CD4-positive, alpha-beta T cell treated with Interleukin-2 at 100 ng/mL for 4 hours (primary cell): ENCODE data around the gene PSORS1C2.

Experiments used
- DNase-seq: peaks from one replicate; pipeline ENCODE4 v3.0.0-alpha.2; 2020; ENCODE audit warnings: low spot score

PSORS1C2 gene

DNA sequence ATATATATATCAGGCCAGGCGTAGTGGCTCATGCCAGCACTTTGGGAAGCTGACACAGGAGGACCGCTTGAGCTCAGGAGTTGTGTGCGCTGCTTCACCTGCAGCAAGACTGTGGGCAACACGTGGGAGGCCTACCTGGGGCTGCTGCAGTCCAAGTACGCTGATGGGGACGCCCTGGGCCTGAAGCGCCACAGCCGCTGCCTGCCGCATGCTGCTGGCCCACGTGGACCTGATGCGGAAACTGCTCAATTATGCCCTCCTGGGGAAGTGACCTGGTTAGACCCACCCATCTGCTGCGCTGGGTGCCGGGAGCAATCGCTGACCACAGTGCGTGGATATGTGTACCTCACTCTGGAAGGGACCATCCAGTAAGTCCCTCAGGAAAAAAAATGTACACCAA lies 1.8 kb upstream of the PSORS1C2 start:
- no peak for DNase-seq

- DNase-seq: no peak
These were observed 733 bp upstream of the PSORS1C2 start for GRCh38 chr6:31139599-31139998.

DNA sequence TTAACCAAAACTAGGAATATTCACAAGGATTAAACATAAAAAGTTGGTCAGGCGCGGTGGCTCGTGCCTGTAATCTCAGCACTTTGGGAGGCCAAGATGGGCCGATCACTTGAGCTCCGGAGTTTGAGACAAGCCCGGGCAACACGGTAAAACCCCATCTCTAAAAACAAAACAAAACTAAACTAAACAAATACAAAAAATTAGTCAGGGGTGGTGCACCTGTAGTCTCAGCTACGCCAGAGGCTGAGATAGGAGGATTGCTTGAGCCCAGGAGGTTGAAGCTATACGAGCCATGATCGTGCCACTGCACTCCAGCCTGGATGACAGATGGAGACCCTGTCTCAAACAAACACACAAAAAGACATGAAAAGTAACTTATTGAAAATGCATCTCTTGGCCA lies 3.2 kb downstream of the PSORS1C2 start:
- no peak for DNase-seq

GRCh38 chr6:31132806-31133205 lies 6.1 kb downstream of the PSORS1C2 start:
- DNase-seq: no peak

- DNase-seq: no peak
These were observed 7.3 kb downstream of the PSORS1C2 start for GRCh38 chr6:31131595-31131994.

DNA sequence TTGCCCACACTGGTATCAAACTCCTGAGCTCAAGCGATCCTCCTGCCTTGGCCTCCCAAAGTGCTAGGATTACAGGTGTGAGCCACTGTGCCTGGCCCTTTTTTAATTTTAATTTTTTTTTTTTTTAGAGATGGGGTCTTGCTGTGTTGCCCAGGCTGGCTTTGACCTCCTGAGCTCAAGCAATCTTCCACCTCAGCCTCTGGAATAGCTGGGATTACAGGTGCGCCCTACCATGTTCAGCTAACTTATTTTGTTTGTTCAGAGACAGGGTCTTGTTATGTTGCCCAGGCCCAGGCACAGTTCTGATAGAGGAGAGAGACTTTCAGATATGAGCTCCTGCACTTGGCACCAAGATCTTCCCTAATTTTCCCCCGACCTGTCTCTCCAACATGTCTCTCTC lies 8.1 kb downstream of the PSORS1C2 start:
- no peak for DNase-seq

DNA sequence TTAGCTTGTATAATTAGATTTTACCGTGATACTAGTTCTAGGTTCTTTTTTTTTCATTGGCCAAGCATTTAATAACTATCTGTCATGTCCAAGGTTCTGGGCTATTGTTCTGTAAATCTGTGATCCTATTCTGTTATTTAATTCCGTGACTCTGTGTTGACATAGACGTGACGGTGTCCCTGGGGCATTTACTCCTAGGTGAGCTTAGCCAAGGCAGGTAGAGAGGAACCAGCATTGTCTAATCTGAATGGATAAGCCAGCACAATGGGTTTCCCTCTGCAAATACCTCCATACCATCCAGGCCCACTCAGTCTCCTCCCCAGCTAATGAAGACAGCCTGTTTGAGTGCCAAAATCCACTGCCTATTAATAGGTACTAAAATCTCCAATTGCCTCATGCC lies 9.7 kb downstream of the PSORS1C2 start:
- DNase-seq: no peak

- peak; percentile 77 for DNase-seq
These were observed 10.7 kb downstream of the PSORS1C2 start for GRCh38 chr6:31128093-31128676.

GRCh38 chr6:31126396-31127175 lies 12.3 kb downstream of the PSORS1C2 start:
- DNase-seq: no peak

- no peak for DNase-seq
These were observed 13.1 kb downstream of the PSORS1C2 start for GRCh38 chr6:31125586-31126363.

DNA sequence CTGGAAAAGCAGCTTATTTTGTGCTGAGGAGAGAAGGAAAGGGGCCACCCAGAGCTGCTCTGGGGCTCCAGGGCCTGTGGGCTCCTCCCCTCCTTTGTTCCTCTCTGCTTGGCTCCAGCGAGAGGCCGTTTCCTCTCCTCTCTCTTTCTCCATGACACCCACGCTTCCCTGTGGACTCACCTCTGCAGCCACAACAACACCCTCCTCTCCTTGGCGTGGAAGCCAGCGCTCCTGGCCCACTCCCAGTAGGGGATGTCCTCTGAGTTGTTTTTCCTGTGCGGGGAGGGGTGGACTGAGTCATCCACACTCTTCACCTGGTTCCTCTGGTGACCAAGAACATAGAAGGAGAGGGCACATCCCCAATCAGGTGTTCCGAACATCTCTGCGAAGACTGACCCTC lies 13.7 kb downstream of the PSORS1C2 start:
- no peak for DNase-seq

GRCh38 chr6:31122791-31123706 lies 15.8 kb downstream of the PSORS1C2 start:
- DNase-seq: no peak

GRCh38 chr6:31121131-31121790 lies 17.6 kb downstream of the PSORS1C2 start:
- no peak for DNase-seq

DNA sequence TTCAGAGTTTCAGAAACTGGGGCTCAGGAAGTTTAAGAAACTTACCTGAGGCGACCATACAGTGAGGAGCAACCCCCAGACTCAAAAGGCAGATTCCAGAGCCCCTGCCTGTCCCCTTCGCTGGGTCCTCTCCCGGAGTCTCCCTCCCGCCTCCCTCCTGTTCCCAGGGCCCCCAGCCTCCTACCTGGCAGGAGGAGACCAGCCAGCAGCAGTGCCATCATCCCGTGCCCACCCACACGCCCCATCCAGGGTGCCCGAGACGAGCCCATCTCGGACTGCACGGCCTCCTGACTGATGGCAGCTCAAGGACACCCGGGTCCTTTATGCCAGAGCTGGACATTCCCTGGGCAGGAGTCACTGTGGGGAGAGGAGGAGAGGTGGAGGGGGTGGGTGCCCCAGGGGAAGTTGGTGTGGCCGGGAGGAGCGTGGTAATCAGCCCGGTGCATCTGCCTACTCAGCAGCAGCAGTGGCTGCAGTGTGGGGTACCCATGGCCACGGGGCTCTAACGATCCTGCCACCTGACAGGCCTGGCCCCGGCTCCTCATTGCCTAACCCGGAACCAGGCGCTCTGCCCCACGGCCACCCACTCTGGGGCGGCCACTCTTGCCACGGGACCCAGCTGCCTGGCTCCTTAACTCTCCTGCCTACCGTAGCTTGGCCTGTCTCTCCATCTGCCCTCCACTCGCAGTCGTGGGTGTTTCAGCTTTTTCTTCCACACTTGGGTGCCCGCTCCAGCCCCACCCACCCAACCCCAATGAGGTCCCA lies 18.5 kb downstream of the PSORS1C2 start, which contains the start of gene CDSN:
TSS of gene CDSN (minus strand) at position 296 of the 765 bp plus-strand sequence. CDS start at position 269, 27 bp downstream.
- no peak for DNase-seq

DNA sequence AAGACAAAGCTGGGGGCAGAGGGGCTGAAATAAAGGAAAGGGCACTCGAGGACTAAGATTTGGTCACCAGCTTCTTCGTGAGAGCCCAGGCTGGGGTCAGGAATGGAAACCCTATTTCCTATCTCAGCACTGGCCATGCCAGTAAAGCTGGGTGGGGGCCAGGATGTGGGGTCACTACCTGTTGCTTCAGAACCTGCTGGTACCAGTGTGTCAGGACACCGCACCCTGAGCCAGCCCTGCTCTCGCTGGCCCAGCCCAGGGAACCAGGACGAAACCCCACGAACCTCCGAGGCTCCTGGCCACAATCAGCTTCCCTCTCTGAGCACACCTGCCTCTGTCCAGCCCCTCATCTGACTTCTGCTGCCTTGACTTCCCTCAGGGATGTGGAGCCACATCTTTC lies 20.7 kb downstream of the PSORS1C2 start:
- no peak for DNase-seq

- DNase-seq: no peak
These were observed 22.0 kb downstream of the PSORS1C2 start for GRCh38 chr6:31116661-31117385.

- no peak for DNase-seq
These were observed 22.8 kb downstream of the PSORS1C2 start for GRCh38 chr6:31115941-31116560.

- DNase-seq: no peak
These were observed 23.7 kb downstream of the PSORS1C2 start for GRCh38 chr6:31114970-31115849.
